ENCODE measurements around the gene SHC3.
"Not testable (repeated sequence)": the region's sequence is repeated elsewhere in the genome, so short reads cannot be mapped to it uniquely, and the experiment has no call there.

The SHC3 gene

GRCh38 chr9:89177944-89178829 is at the start of gene SHC3:
Gene SHC3 (minus strand): TSS chr9:89178818. CDS start chr9:89178460, 358 bp downstream.
- no peak for TF ChIP-seq POLR2A (IDR thresholded peaks at IDR 0.05; ENCODE audit: low read length)
- no peak for TF ChIP-seq GATA1 (IDR thresholded peaks at IDR 0.05; ENCODE audit: low read depth, low read length)
- no peak for DNase-seq

GRCh38 chr9:89225991-89226471 is 47.4 kb upstream of the SHC3 start:
- TF ChIP-seq GATA1 (IDR thresholded peaks at IDR 0.05; ENCODE audit: low read depth, low read length): no peak
- no peak for TF ChIP-seq POLR2A (IDR thresholded peaks at IDR 0.05; ENCODE audit: low read length)
- peak; percentile 14 to 33 for DNase-seq

GRCh38 chr9:89225587-89225986 is 47.0 kb upstream of the SHC3 start:
- no peak for DNase-seq
- TF ChIP-seq POLR2A (IDR thresholded peaks at IDR 0.05; ENCODE audit: low read length) (no peak), GATA1 (IDR thresholded peaks at IDR 0.05; ENCODE audit: low read depth, low read length) (no peak)

- no peak for DNase-seq
- TF ChIP-seq POLR2A (IDR thresholded peaks at IDR 0.05; ENCODE audit: low read length) (no peak), GATA1 (IDR thresholded peaks at IDR 0.05; ENCODE audit: low read depth, low read length) (no peak)
Measured at GRCh38 chr9:89225036-89225435, 46.4 kb upstream of the SHC3 start.

GRCh38 chr9:89224633-89225032 is 46.0 kb upstream of the SHC3 start:
- TF ChIP-seq GATA1 (IDR thresholded peaks at IDR 0.05; ENCODE audit: low read depth, low read length) (no peak), POLR2A (IDR thresholded peaks at IDR 0.05; ENCODE audit: low read length) (no peak)
- DNase-seq: no peak

- DNase-seq: no peak
- no peak for TF ChIP-seq GATA1 (IDR thresholded peaks at IDR 0.05; ENCODE audit: low read depth, low read length)
- TF ChIP-seq POLR2A (IDR thresholded peaks at IDR 0.05; ENCODE audit: low read length): no peak
Measured at GRCh38 chr9:89223396-89223977, 44.9 kb upstream of the SHC3 start.

GRCh38 chr9:89219637-89220036 is 41.0 kb upstream of the SHC3 start:
- DNase-seq: no peak
- no peak for TF ChIP-seq GATA1 (IDR thresholded peaks at IDR 0.05; ENCODE audit: low read depth, low read length)
- TF ChIP-seq POLR2A (IDR thresholded peaks at IDR 0.05; ENCODE audit: low read length): no peak

- DNase-seq: no peak
Measured at GRCh38 chr9:89218040-89218928, 39.7 kb upstream of the SHC3 start.

GRCh38 chr9:89215342-89215741 is 36.7 kb upstream of the SHC3 start:
- TF ChIP-seq GATA1 (IDR thresholded peaks at IDR 0.05; ENCODE audit: low read depth, low read length) (no peak), POLR2A (IDR thresholded peaks at IDR 0.05; ENCODE audit: low read length) (no peak)
- DNase-seq: no peak

More at GRCh38 chr9:89218040-89218928, 39.7 kb upstream of the SHC3 start:
- no peak for TF ChIP-seq POLR2A (IDR thresholded peaks at IDR 0.05; ENCODE audit: low read length)
- no peak for TF ChIP-seq GATA1 (IDR thresholded peaks at IDR 0.05; ENCODE audit: low read depth, low read length)

GRCh38 chr9:89213396-89213880 is 34.8 kb upstream of the SHC3 start:
- TF ChIP-seq GATA1 (IDR thresholded peaks at IDR 0.05; ENCODE audit: low read depth, low read length) (no peak), POLR2A (IDR thresholded peaks at IDR 0.05; ENCODE audit: low read length) (no peak)
- no peak for DNase-seq

GRCh38 chr9:89212171-89212570 is 33.6 kb upstream of the SHC3 start:
- no peak for TF ChIP-seq GATA1 (IDR thresholded peaks at IDR 0.05; ENCODE audit: low read depth, low read length)
- TF ChIP-seq POLR2A (IDR thresholded peaks at IDR 0.05; ENCODE audit: low read length): no peak
- no peak for DNase-seq

GRCh38 chr9:89209311-89209710 is 30.7 kb upstream of the SHC3 start:
- not testable (repeated sequence) for DNase-seq

GRCh38 chr9:89207026-89207425 is 28.4 kb upstream of the SHC3 start:
- TF ChIP-seq POLR2A (IDR thresholded peaks at IDR 0.05; ENCODE audit: low read length): no peak
- no peak for TF ChIP-seq GATA1 (IDR thresholded peaks at IDR 0.05; ENCODE audit: low read depth, low read length)

GRCh38 chr9:89204801-89205200 is 26.2 kb upstream of the SHC3 start:
- no peak for TF ChIP-seq POLR2A (IDR thresholded peaks at IDR 0.05; ENCODE audit: low read length)
- no peak for TF ChIP-seq GATA1 (IDR thresholded peaks at IDR 0.05; ENCODE audit: low read depth, low read length)
- no peak for DNase-seq

More at GRCh38 chr9:89207026-89207425, 28.4 kb upstream of the SHC3 start:
- no peak for DNase-seq

All from erythroblast (primary cell).